NCI-H69 (cell line): ENCODE measurements around the gene LGALS9.
"Not testable (repeated sequence)": the region's sequence is repeated elsewhere in the genome, so short reads cannot be mapped to it uniquely, and the experiment has no call there.

Experiments used
- DNase-seq: peaks from one replicate; lab custom pipeline; 2025; lab: John Stamatoyannopoulos, UW

LGALS9 gene

GRCh38 chr17:27690882-27691281 is 59.9 kb downstream of the LGALS9 start:
- no peak for DNase-seq

- DNase-seq, result not testable (repeated sequence)
These were observed 64.3 kb downstream of the LGALS9 start for GRCh38 chr17:27695254-27695814.
